ENCODE results near the gene ASPHD1. TPM values are rescaled to one million over a fixed set of nuclear protein-coding genes. Genes with fewer than 3 reads are reported as not detected.

ASPHD1 gene
- total RNA-seq (1 to 10 TPM in 2 of 9 donors, under 1 TPM in 4, not detected in 3; 0.20 to 5.3 (median 0.65) TPM), polyA plus RNA-seq (under 1 TPM in 1 of 2 donors, not detected in 1; 0.54 TPM)
- long read RNA-seq, donor 1, partial matches to known transcripts = 0 of 1 reads
- long read RNA-seq, donor 1, other reads (novel, unspliced or antisense) = 1 of 1 reads
- long read RNA-seq, donor 2 = 0 reads
- long read RNA-seq, donor 3 = 0 reads

- ATAC-seq = peak; percentile 49 to 90 (median 82)
Measured at GRCh38 chr16:29900102-29900887, at the start of gene ASPHD1. Gene ASPHD1 (plus strand): TSS chr16:29900488. CDS start chr16:29900972, 484 bp downstream.

GRCh38 chr16:29850998-29851397 is 49.3 kb upstream of the ASPHD1 start:
- Histone ChIP-seq H3K27me3 (no peaks in the 10 kb centered on the region), H3K27ac (no peak overlapping the region), H3K9me3 (no peaks in the 10 kb centered on the region), H3K4me1 (peaks cover 0 to 7% (median 0%) of the 10 kb centered on the region in 12 donors), H3K4me3 (no peak overlapping the region), H3K36me3 (peaks cover 0 to 27% (median 21%) of the 10 kb centered on the region in 9 donors)
- ATAC-seq (no peak), DNase-seq (no peak)
- 91 to 98% (median 95%) methylated on average over 3 of the region's 3 CpGs for WGBS, 4 donors
- intact Hi-C loops (cut with DNase I) = loop anchor here in 2 of 10 donors (2.0 to 10.0 kb wide), 2 partner anchors 30 to 64 kb away; partner anchors contain the start of gene MVP (in 1 of the 2)
- TF ChIP-seq CTCF (IDR thresholded peaks at IDR 0.05) (no peak), POLR2A (IDR thresholded peaks at IDR 0.05) (no peak)

More at GRCh38 chr16:29900102-29900887, at the start of gene ASPHD1:
- peak within 1 kb of the TSS; percentile 38 to 77 (median 60) for H3K4me3 ChIP-seq
- peaks cover 0 to 23% (median 7%) of the 10 kb centered on the region in 12 donors for H3K4me1 ChIP-seq
- peak; percentile 60 to 85 (median 71) for DNase-seq
- peaks cover 6 to 30% (median 19%) of the 10 kb centered on the region in 9 donors for H3K27me3 ChIP-seq
- no peak for TF ChIP-seq POLR2A (IDR thresholded peaks at IDR 0.05)
- no peak for TF ChIP-seq CTCF (IDR thresholded peaks at IDR 0.05)
- 1 to 2% (median 1%) methylated on average over 39 to 67 of the region's 67 CpGs for WGBS, 4 donors
- intact Hi-C loops (cut with DNase I) = loop anchor here in 1 of 10 donors (1.0 kb wide), 1 partner anchor 26 kb away; the partner anchor contains the start of gene KCTD13
- H3K9me3 ChIP-seq = no peaks in the 10 kb centered on the region
- H3K27ac ChIP-seq = peak within 1 kb of the TSS in 3 of 12 donors; percentile 16 to 37 (median 30)
- H3K36me3 ChIP-seq = no peaks in the 10 kb centered on the region

- 42 to 50% (median 43%) methylated on average over 7 of the region's 7 CpGs for WGBS, 4 donors
- peaks cover 0 to 10% (median 4%) of the 10 kb centered on the region in 9 donors for H3K36me3 ChIP-seq
- intact Hi-C loops (cut with DNase I) = loop anchor here in 1 of 10 donors (10.0 kb wide), 1 partner anchor 62 kb away; no protein-coding TSS in a partner anchor
- H3K4me1 ChIP-seq = peaks cover 0 to 7% (median 0%) of the 10 kb centered on the region in 12 donors
- no peaks in the 10 kb centered on the region for H3K9me3 ChIP-seq
- H3K27me3 ChIP-seq = no peaks in the 10 kb centered on the region
- ATAC-seq (peak; percentile 24 to 80 (median 50)), DNase-seq (peak in 3 of 5 donors; percentile 42 to 47 (median 46))
- peak overlapping the region; percentile 6 to 70 (median 52) for H3K27ac ChIP-seq
- TF ChIP-seq CTCF (IDR thresholded peaks at IDR 0.05) (no peak), POLR2A (IDR thresholded peaks at IDR 0.05) (peak in 1 of 2 donors; percentile 24)
- H3K4me3 ChIP-seq = peak overlapping the region in 4 of 12 donors; percentile 6 to 25 (median 10)
Measured at GRCh38 chr16:29852654-29853053, 47.6 kb upstream of the ASPHD1 start.

Data from heart left ventricle (tissue), 16 donors.